HCT116 (cell line): ENCODE results near the gene ECE1. TPM values are rescaled to one million over a fixed set of nuclear protein-coding genes. Genes with fewer than 3 reads are reported as not detected.
"Not testable (repeated sequence)": the region's sequence is repeated elsewhere in the genome, so short reads cannot be mapped to it uniquely, and the experiment has no call there.

Experiments used
- ATAC-seq: fragments of 200-7000 bp; cut with Tn5 transposase; 2 replicates; pipeline ENCODE4 v1.9.1; 2020; ENCODE audit warnings: mild to moderate bottlenecking, moderate library complexity
- BruUV-seq: library from RNA; stranded (reverse); fragments of 400-500 nt; replicated peaks from 2 replicates; lab custom pipeline; 2021; lab: Mats Ljungman, UMichigan
- CTCF ChIA-PET: fragments of 300-600 bp; sonication (Branson Sonifier 250); formaldehyde crosslinking; loops from one replicate; lab custom pipeline; 2021; ENCODE audit warnings: antibody characterized with exemption; lab: Charles Lee
- POLR2A ChIA-PET: fragments of 300-600, 350-600 bp; sonication (Branson Sonifier 250); formaldehyde crosslinking; loops from one replicate; lab custom pipeline; 2021; ENCODE audit warnings: antibody characterized with exemption; lab: Charles Lee
- RAD21 ChIA-PET, 2 experiments: fragments of 300-600 bp; sonication (Branson Sonifier 250); formaldehyde crosslinking; loops; one replicate each; lab custom pipeline; 2023; ENCODE audit warnings: low total read pairs in 2 of 2; ENCODE audit not compliant: uncharacterized antibody in 2 of 2, unreplicated experiment in 2 of 2, low non-redundant PET in 1 of 2; lab: Charles Lee
- DNase-seq: peaks from one replicate; pipeline ENCODE4 v3.0.0-alpha.2; 2010; ENCODE audit warnings: low read depth, low spot score
- H2AFZ ChIP-seq: fragments of 200-600 bp; shearing (Covaris generic), sonication (generic); 2 replicates; pipeline ENCODE4 v1.6.1; 2017; ENCODE audit warnings: low read depth, mixed run types, mixed read lengths, antibody characterized with exemption, low read length; ENCODE audit not compliant: poor library complexity, severe bottlenecking
- H3K27ac ChIP-seq: 2 replicates; pipeline ENCODE4 v1.5.1; 2012; ENCODE audit warnings: low read depth, low read length
- H3K27me3 ChIP-seq: fragments of 200-600 bp; sonication (generic); 2 replicates; pipeline ENCODE4 v1.6.1; 2016; ENCODE audit warnings: mixed run types, low read length, mixed read lengths; ENCODE audit not compliant: insufficient read depth
- H3K36me3 ChIP-seq, 2 experiments: fragments of 200-500 bp in 1 of 2; fragments of 200-600 bp in 1 of 2; sonication (Bioruptor generic) in 1 of 2; sonication (generic) in 1 of 2; 2 replicates each; pipeline versions ENCODE4 v1.5.1 to v1.6.1; 2014 to 2016; ENCODE audit warnings: low read length in 2 of 2, inconsistent platforms in 1 of 2, mixed read lengths in 1 of 2, mixed run types in 1 of 2; ENCODE audit not compliant: insufficient read depth in 2 of 2, control insufficient read depth in 1 of 2
- H3K4me1 ChIP-seq, 2 experiments: fragments of 200-600 bp in 1 of 2; sonication (generic) in 1 of 2; 2 replicates each; pipeline versions ENCODE4 v1.5.1 to v1.6.1; 2012 to 2017; ENCODE audit warnings: low read length in 2 of 2, inconsistent platforms in 1 of 2, mild to moderate bottlenecking in 1 of 2, mixed read lengths in 1 of 2, mixed run types in 1 of 2, moderate library complexity in 1 of 2; ENCODE audit not compliant: insufficient read depth in 2 of 2, control insufficient read depth in 1 of 2
- H3K4me2 ChIP-seq: fragments of 200-600 bp; sonication (generic); 2 replicates; pipeline ENCODE4 v1.6.1; 2017; ENCODE audit warnings: mixed run types, low read length, mixed read lengths
- H3K4me3 ChIP-seq, 2 experiments: fragments of 200-600 bp in 1 of 2; sonication (generic) in 1 of 2; replicated peaks in 1 of 2; 2 replicates each; pipeline ENCODE4 v1.5.1; 2011 to 2016; ENCODE audit warnings: low read length in 2 of 2, control low read depth in 1 of 2, low read depth in 1 of 2, mild to moderate bottlenecking in 1 of 2, mixed read lengths in 1 of 2, mixed run types in 1 of 2
- H3K79me2 ChIP-seq: fragments of 200-600 bp; sonication (generic); 2 replicates; pipeline ENCODE4 v1.6.1; 2017; ENCODE audit warnings: mild to moderate bottlenecking, mixed run types, low read length, moderate library complexity, mixed read lengths; ENCODE audit not compliant: insufficient read depth
- H3K9ac ChIP-seq: fragments of 200-600 bp; sonication (generic); 2 replicates; pipeline ENCODE4 v1.6.1; 2016; ENCODE audit warnings: low read length, mixed read lengths
- H3K9me2 ChIP-seq: fragments of 200-600 bp; sonication (generic), shearing (Covaris generic); 2 replicates; pipeline ENCODE4 v1.6.1; 2017; ENCODE audit warnings: mixed run types, mild to moderate bottlenecking, moderate library complexity; ENCODE audit not compliant: insufficient read depth
- H3K9me3 ChIP-seq, 2 experiments: fragments of 200-500 bp in 1 of 2; fragments of 200-600 bp in 1 of 2; sonication (Bioruptor generic) in 1 of 2; sonication (generic) in 1 of 2; 2 replicates each; pipeline ENCODE4 v1.6.1; 2014 to 2017; ENCODE audit warnings: low read length in 2 of 2, mixed read lengths in 2 of 2, inconsistent platforms in 1 of 2, low read depth in 1 of 2, mild to moderate bottlenecking in 1 of 2, mixed run types in 1 of 2, moderate library complexity in 1 of 2; ENCODE audit not compliant: control insufficient read depth in 1 of 2, insufficient read depth in 1 of 2
- H4K20me1 ChIP-seq: fragments of 200-600 bp; sonication (generic), shearing (Covaris generic); 2 replicates; pipeline ENCODE4 v1.6.1; 2017; ENCODE audit warnings: mixed run types, mild to moderate bottlenecking, moderate library complexity; ENCODE audit not compliant: insufficient read depth
- CBX3 ChIP-seq: IDR thresholded peaks from 2 replicates; pipeline ENCODE4 v1.6.1; 2012; ENCODE audit warnings: low read depth
- CEBPB ChIP-seq: IDR thresholded peaks from 2 replicates; pipeline ENCODE4 v1.6.1; 2012; ENCODE audit warnings: low read depth
- CTCF ChIP-seq, 3 experiments: fragments of 200-600 bp in 1 of 3; sonication (generic) in 1 of 3; IDR thresholded peaks in 2 of 3; conservative IDR thresholded peaks in 1 of 3; 2 replicates each; pipeline ENCODE4 v1.5.1; 2012 to 2017; ENCODE audit warnings: low read depth in 2 of 3, low read length in 2 of 3, antibody characterized with exemption in 1 of 3, borderline replicate concordance in 1 of 3, control low read depth in 1 of 3, mild to moderate bottlenecking in 1 of 3, mixed read lengths in 1 of 3, mixed run types in 1 of 3, moderate library complexity in 1 of 3; ENCODE audit not compliant: insufficient read depth in 1 of 3
- EZH2 ChIP-seq: fragments of 200-600 bp; sonication (generic); IDR thresholded peaks from 2 replicates; pipeline ENCODE4 v1.6.1; 2017; ENCODE audit warnings: antibody characterized with exemption, mixed run types
- JUND ChIP-seq: IDR thresholded peaks from 2 replicates; pipeline ENCODE4 v1.6.1; 2012
- MAX ChIP-seq: IDR thresholded peaks from 2 replicates; pipeline ENCODE4 v1.6.1; 2012
- POLR2A ChIP-seq: IDR thresholded peaks from 2 replicates; pipeline ENCODE4 v1.7.0; 2011; ENCODE audit warnings: borderline replicate concordance; ENCODE audit not compliant: insufficient read depth, insufficient read length; ENCODE audit errors: extremely low read depth
- POLR2AphosphoS5 ChIP-seq: IDR thresholded peaks from 2 replicates; pipeline ENCODE4 v1.6.1; 2011; ENCODE audit warnings: mild to moderate bottlenecking, low read depth, low read length, moderate library complexity
- RAD21 ChIP-seq: IDR thresholded peaks from 2 replicates; pipeline ENCODE4 v1.6.1; 2012; ENCODE audit warnings: low read depth, mild to moderate bottlenecking
- REST ChIP-seq: IDR thresholded peaks from 2 replicates; pipeline ENCODE4 v1.6.1; 2012; ENCODE audit warnings: low read depth
- SIN3A ChIP-seq: IDR thresholded peaks from 2 replicates; pipeline ENCODE4 v1.6.1; 2012; ENCODE audit warnings: low read depth
- TCF7L2 ChIP-seq: IDR thresholded peaks from 2 replicates; pipeline ENCODE4 v1.7.0; 2011; ENCODE audit warnings: borderline replicate concordance, inconsistent platforms; ENCODE audit not compliant: insufficient read depth, insufficient read length; ENCODE audit errors: extremely low read depth
- ZBTB33 ChIP-seq: IDR thresholded peaks from 2 replicates; pipeline ENCODE4 v1.6.1; 2011; ENCODE audit warnings: mild to moderate bottlenecking, low read length, moderate library complexity; ENCODE audit not compliant: insufficient replicate concordance; ENCODE audit errors: extremely low read depth
- ZNF274 ChIP-seq: fragments of 200-500 bp; sonication (Bioruptor generic); IDR thresholded peaks from 2 replicates; pipeline ENCODE4 v1.6.1; 2014; ENCODE audit warnings: mild to moderate bottlenecking, low read depth, low read length, inconsistent platforms
- intact Hi-C: fragments of 100-400 bp; cut with micrococcal nuclease; formaldehyde crosslinking; loops from 2 replicates; pipeline ENCODE4 v1.10.0; 2022
- total RNA-seq: library from RNA; stranded (reverse); gene quantifications from one replicate; pipeline ENCODE4 v1.2.1, GENCODE V29; 2021; ENCODE audit not compliant: unreplicated experiment

The ECE1 gene
- total RNA-seq, 1 experiment from 2014 or later: 66.8 TPM

DNA sequence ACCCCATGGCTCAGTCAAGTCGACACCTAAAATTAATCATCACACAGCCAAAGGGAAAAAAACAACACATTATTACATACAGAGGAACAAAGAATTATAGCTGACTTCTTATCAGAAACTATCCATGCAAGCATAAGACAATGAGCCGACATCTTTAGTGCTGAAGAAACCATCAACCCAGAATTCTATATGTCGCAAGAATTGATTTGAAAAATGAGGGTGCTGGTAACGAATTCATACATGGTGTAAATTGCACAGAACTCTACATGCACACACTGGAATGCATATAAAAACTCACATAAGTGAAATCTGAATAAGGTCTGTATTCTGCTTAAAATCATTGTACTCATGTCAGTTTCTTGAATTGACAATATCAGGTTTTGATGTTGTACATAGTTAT, 88.6 kb downstream of the ECE1 start:
- no peaks in the 10 kb centered on the region for H3K4me1 ChIP-seq
- CTCF ChIA-PET: no interaction called here
- no peaks in the 10 kb centered on the region for H3K9me2 ChIP-seq
- H3K4me2 ChIP-seq: no peak overlapping the region
- DNase-seq: no peak
- no peak overlapping the region for H3K27ac ChIP-seq
- no peaks in the 10 kb centered on the region for H3K79me2 ChIP-seq
- ATAC-seq: no peak
- no peak overlapping the region for H3K4me3 ChIP-seq
- no TSS peak for BruUV-seq
- no peaks in the 10 kb centered on the region for H3K36me3 ChIP-seq
- POLR2A ChIA-PET: no interaction called here
- H3K27me3 ChIP-seq: no peaks in the 10 kb centered on the region
- H2AFZ ChIP-seq: no peak overlapping the region
- intact Hi-C loops: no loop called here
- H4K20me1 ChIP-seq: no peaks in the 10 kb centered on the region
- TF ChIP-seq ZNF274 (no peak), POLR2AphosphoS5 (no peak), RAD21 (no peak), ZBTB33 (no peak), TCF7L2 (no peak), CTCF (IDR thresholded peaks at IDR 0.05 in 2 of 3, conservative IDR thresholded peaks at IDR 0.05 in 1 of 3; ENCODE audit: borderline replicate concordance in 1 of 3, insufficient read depth in 1 of 3, low read depth in 2 of 3, low read length in 2 of 3) (no peak), CBX3 (no peak), EZH2 (no peak), SIN3A (no peak), POLR2A (no peak), MAX (no peak), JUND (no peak), CEBPB (no peak), REST (no peak)
- H3K9ac ChIP-seq: no peak overlapping the region
- RAD21 ChIA-PET: interaction anchor here in 1 of 2 experiments (0.8 kb wide), 1 partner anchor 505 kb away, joined by 3 read pairs; no protein-coding TSS in a partner anchor
- no peaks in the 10 kb centered on the region for H3K9me3 ChIP-seq

GRCh38 chr1:21201238-21201637, 89.0 kb downstream of the ECE1 start:
- H3K27ac ChIP-seq, H3K27me3 ChIP-seq, H3K4me2 ChIP-seq, H3K4me1 ChIP-seq, BruUV-seq, H3K79me2 ChIP-seq, H3K4me3 ChIP-seq, H2AFZ ChIP-seq, H3K9me2 ChIP-seq, H3K36me3 ChIP-seq, H3K9me3 ChIP-seq, intact Hi-C loops, DNase-seq, ATAC-seq, H3K9ac ChIP-seq, H4K20me1 ChIP-seq, POLR2A ChIA-PET, CTCF ChIA-PET: not testable (repeated sequence)
- RAD21 ChIA-PET: interaction anchor here in 1 of 2 experiments (0.8 kb wide), 1 partner anchor 505 kb away, joined by 3 read pairs; no protein-coding TSS in a partner anchor
